Measurements from ENCODE around the gene ZBED4.

GRCh38 chr22:49823289-49824045 is 30.2 kb upstream of the ZBED4 start:
- TF ChIP-seq CTCF (IDR thresholded peaks at IDR 0.05; ENCODE audit: low read depth, low read length, poor library complexity, severe bottlenecking) (no peak), EZH2phosphoT487 (IDR thresholded peaks at IDR 0.05; ENCODE audit: borderline replicate concordance, low read length) (no peak)
